ENCODE measurements around the gene IFI16. TPM values are rescaled to one million over a fixed set of nuclear protein-coding genes. Genes with fewer than 3 reads are reported as not detected.
"Not testable (repeated sequence)": the region's sequence is repeated elsewhere in the genome, so short reads cannot be mapped to it uniquely, and the experiment has no call there.

IFI16 gene
- total RNA-seq, 1 donor from 2014 or later = 262 TPM

GRCh38 chr1:159090286-159091179, 80.8 kb downstream of the IFI16 start:
- intact Hi-C loops (cut with micrococcal nuclease) = loop anchor here (2.0 kb wide), 1 partner anchor 14 kb away; the partner anchor contains the start of gene AIM2

GRCh38 chr1:159091180-159091560, 81.5 kb downstream of the IFI16 start:
- intact Hi-C loops (cut with micrococcal nuclease) = loop anchor here (2.0 kb wide), 1 partner anchor 14 kb away; the partner anchor contains the start of gene AIM2

GRCh38 chr1:159091607-159092031, 81.9 kb downstream of the IFI16 start:
- intact Hi-C loops (cut with micrococcal nuclease) = loop anchor here (2.0 kb wide), 1 partner anchor 15 kb away; the partner anchor contains the start of gene AIM2

GRCh38 chr1:159092036-159092760, 82.5 kb downstream of the IFI16 start:
- intact Hi-C loops (cut with micrococcal nuclease) = no loop called here

- intact Hi-C loops (cut with micrococcal nuclease) = no loop called here
Measured at GRCh38 chr1:159098596-159098995, 88.9 kb downstream of the IFI16 start.

- intact Hi-C loops (cut with micrococcal nuclease) = no loop called here
Measured at GRCh38 chr1:159100589-159100988, 90.9 kb downstream of the IFI16 start.

GRCh38 chr1:159103021-159103420, 93.3 kb downstream of the IFI16 start:
- intact Hi-C loops (cut with micrococcal nuclease) = not testable (repeated sequence)

Other genes with a start within 250 kb of the IFI16 start
- not detected in 2 replicates for gene OR6N1, start 237.7 kb upstream of the IFI16 start, total RNA-seq
- gene OR6N2, start 228.7 kb upstream of the IFI16 start, total RNA-seq = not detected in 2 replicates
- not detected in 2 replicates for gene MNDA, start 178.6 kb upstream of the IFI16 start, total RNA-seq
- gene PYHIN1, start 78.4 kb upstream of the IFI16 start, total RNA-seq = 31.2 and 32.8 TPM in 2 replicates
- gene AIM2, start 66.9 kb downstream of the IFI16 start, total RNA-seq = 11.4 and 12.1 TPM in 2 replicates
- not detected in 2 replicates for gene CADM3, start 161.7 kb downstream of the IFI16 start, total RNA-seq
- not detected in 2 replicates for gene ACKR1, start 195.0 kb downstream of the IFI16 start, total RNA-seq